NCI-H2081 (cell line): ENCODE measurements around the gene JMJD6.
A peak's percentile ranks its signal among the peaks of the same experiment; 100 is the strongest.
"Not testable (repeated sequence)": the region's sequence is repeated elsewhere in the genome, so short reads cannot be mapped to it uniquely, and the experiment has no call there.

ENCODE experiments used
- DNase-seq, 2 experiments: peaks; one replicate each; lab custom pipeline; 2025; lab: John Stamatoyannopoulos, UW

JMJD6 gene

GRCh38 chr17:76716146-76716838, 10.1 kb downstream of the JMJD6 start:
- no peak for DNase-seq

DNA sequence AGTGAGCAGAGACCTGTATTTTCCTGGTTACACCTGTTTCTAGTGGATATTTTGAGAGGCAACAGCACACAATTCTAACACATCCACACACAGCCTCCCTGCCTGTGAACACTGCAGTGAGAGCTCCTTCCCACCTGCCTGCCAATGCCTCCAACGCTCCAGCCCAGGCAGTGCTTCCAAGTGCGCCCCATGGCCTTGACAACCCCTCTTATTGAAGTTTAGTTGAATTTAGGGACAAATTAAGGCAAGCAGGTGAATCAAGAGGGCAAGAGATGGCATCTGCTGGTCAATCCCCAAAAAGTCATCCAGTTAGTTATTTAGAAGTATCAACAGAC, 10.9 kb downstream of the JMJD6 start:
- DNase-seq, result no peak

DNA sequence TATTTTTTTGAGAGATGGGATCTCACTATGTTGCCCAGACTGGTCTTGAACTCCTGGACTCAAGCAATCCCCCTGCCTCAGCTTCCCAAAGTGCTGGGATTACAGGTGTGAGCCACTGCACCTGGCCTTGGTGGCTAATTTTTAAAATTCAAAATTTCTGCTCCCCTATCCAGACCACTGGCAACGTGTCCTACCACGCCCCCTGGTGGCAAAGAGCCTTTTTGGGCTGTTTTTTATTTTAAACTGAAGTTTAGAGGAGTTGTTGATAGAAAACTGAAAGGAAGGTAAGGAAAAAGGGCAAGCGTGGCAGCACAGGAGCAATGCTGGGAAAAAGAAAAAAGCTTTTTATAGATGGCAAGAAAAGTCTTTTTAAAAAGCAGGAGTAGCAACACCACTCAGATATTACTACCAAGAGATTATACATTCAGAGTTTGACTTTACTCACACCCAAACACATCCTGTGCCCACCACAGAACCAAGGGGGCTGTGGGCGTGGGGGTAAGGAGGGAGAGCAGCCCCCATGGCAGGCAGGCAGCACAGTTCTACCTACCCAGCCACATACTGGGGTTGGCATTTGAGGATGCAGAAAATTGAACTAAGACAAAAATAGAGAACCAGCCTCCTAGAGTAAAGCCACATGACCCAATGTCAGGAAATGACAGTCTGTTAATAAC, 11.4 kb downstream of the JMJD6 start:
- DNase-seq, result peak; percentile 56

DNA sequence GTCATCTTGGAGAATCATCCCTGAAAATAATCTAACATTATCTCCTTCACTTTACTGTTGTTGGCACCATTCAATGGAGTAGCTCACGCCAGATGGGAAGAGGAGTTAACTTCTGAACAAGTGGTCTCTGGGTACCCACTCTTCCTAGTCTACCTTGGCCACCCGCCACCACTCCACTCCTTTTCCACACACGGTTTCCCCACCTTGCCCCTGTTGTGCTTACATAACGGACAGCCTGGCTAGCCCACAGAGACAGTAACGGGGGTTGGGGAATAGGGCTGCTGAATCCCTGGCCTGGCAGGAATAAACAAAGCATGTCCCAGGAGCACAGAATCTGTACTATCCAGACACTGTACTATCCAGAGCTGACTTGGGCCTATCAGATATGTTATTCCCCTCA, 12.1 kb downstream of the JMJD6 start:
- no peak for DNase-seq

GRCh38 chr17:76713765-76714164, 12.6 kb downstream of the JMJD6 start:
- no peak for DNase-seq

DNA sequence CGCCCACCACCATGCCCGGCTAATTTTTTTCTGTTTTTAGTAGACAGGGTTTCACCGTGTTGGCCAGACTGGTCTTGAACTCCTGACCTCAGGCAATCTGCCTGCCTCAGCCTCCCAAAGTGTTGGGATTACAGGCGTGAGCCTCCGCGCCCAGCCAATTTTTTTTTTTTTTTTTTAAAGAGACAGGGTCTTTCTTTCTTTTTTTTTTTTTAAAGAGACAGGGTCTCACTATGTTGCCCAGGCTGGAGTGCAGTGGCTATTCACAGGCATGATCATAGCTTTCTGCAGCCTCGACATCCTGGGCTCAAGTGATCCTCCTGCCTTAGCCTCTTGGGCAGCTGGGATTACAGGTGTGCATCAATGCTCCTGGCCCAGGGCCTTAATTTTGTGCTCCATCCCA, 14.1 kb downstream of the JMJD6 start:
- not testable (repeated sequence) for DNase-seq

DNA sequence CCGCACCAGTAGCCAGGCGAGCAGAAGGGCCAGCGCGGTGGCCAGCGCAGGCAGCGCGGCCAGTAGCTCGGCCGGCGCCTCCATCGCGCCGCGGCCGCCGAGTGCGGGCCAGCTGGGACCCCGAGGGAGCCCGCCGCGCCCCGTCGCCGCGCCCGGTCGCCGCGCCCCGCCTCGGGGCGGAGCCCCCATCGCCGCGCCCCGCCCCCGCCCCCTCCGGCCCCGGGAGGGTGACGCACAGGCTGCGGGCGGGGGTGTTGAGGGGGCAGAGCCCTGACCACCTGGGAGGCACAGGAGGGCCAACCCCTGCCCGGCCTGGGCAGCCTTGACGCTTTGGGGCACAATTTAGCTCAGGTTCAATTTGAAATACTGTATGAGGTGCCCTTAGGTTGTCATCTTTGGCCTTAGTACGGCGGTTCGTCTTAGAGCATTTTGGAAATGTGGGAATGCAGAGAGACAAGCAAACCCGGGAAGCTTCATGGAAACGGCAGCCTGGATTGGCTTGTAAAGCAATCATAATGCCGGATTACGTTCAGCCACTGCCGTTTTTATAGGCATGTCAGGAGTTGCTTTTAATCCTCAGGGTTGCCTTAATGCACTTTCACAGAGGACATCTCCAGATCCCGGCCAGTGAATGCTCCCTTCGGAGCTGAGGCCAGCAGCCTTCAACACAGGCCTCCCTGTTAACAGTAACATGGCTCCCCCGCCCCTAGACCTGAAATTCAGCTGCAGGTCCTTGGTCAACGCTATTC, 15.4 kb downstream of the JMJD6 start, which contains the start of gene MXRA7:
Gene MXRA7 (minus strand): TSS at position 103 of the 749 bp plus-strand sequence. CDS start 19 bp downstream, at position 84.
- peak; percentile 42 to 59 for DNase-seq

- not testable (repeated sequence) for DNase-seq
These were observed 16.2 kb downstream of the JMJD6 start for GRCh38 chr17:76709951-76710862.

- no peak for DNase-seq
These were observed 17.1 kb downstream of the JMJD6 start for GRCh38 chr17:76709077-76709950.

DNA sequence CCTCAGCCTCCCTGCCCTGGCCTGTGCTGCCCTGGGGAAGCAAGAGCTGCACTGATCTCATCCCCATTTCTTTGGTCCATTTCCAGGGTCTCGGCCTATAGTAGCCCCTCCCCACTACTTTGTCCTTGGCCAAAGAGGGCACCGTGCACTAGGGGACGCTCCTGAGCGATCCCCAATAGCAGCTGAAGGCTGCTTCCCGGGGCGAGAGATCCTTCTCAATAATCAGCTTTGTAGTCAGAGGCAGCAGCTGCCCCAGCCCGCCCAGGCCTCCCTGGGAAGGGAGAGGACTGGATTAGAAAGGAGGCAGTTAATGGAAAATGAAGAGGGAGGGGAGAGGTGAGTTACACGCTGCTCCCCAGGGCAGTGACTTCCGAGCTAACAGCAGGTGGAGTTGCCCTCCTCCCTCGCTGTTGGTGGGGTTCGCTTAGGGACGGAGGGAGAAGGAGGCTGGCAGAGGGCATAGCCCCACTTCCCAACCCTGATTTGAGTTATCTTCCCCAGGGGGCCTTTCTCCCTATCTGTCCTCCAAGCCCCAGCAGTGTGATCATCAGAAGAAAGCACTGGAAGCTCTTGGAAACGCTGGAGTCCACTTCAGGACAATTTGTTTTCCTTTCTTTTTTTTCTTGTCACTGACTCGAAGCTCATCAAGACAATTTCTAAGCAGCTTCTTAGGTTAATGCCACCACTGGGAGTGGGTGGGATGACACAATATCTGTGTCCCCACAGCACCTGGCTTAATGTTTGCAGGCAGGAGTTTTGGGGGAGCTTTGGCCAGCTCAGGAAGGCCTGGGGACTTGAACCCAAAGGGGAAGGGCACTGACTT, 18.2 kb downstream of the JMJD6 start:
- DNase-seq, result no peak

- no peak for DNase-seq
These were observed 19.6 kb downstream of the JMJD6 start for GRCh38 chr17:76706817-76707216.

DNA sequence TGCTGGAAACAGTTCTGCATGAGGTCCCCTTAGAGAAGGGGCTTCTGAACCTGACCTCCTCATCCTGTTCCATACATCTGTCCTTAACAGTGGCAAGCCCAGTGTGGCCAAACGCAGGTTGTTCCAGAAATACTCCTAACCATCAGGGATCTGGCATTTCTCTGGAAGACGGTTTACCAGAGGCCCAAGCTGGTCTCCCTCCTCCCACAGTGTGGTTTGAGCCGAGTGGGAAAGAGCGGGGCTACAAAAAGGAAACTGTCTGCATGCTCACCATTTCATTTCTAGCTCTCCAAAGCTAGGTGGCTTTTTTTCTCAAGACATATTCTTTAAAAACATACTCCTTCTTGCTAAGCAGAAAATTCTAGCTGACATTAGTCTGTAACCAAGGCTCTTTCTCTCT, 21.6 kb downstream of the JMJD6 start:
- no peak for DNase-seq

- no peak for DNase-seq
These were observed 23.3 kb downstream of the JMJD6 start for GRCh38 chr17:76702941-76703637.

DNA sequence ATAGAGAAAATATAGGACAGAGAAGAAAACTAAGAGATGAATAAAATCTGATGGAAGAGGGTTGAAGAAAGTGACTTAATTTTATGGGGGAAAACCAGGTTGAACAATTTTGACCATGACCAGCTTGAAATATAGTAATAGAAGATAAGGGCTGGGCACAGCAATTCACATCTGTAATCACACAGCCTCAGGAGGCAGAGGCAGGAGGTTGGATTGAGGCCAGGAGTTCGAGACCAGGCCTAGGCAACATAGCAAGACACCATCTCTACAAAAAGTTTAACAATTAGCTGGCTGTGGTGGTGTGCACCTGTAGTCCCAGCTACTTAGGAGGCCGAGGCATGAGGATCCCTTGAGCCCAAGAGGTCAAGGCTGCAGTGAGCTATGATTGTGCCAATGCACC, 24.3 kb downstream of the JMJD6 start:
- no peak for DNase-seq

DNA sequence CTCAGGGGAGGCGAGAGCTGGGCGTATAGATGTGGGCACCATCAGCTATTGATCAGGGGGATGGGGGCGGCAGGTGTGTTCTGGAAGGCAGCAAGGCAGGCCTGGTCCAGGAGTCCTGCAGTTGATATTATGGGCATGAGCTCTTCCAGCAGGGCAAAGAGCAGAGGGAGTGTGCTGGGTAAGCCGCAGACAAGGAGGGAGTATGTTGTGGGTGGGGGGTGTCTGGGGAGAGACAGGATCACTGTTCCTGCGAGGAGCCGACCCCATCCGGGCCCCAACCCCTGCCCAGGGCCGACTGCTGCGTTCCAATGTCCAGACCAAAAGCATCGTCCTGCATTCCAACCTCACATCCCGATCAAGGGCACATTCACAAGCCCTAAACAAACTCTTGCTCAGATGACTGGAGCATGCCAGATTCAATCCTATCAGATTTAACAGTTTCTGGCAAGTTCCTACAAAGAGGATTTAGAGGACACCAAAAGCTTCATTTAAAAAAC, 24.9 kb downstream of the JMJD6 start:
- DNase-seq, result no peak

- peak in 1 of 2 experiments; percentile 23 for DNase-seq
These were observed 25.6 kb downstream of the JMJD6 start for GRCh38 chr17:76700617-76701470.

DNA sequence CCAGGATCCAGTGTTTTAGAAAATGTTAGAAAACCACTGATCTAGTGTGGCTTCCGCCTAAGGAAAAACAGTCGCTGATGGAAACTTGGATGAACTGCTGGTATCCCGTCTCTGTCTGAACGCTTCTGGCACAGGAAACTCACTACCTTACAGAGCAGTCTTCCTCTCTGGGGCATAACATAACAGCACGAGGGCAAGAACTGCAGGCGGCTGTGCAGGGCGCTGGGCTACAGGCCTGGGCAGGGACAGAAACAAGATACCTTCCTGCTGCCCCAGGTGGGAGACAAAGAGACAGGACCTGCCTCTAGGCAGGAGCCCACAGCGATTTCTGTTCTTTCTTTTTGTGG, 26.2 kb downstream of the JMJD6 start:
- no peak for DNase-seq

GRCh38 chr17:76698466-76698977, 27.9 kb downstream of the JMJD6 start:
- not testable (repeated sequence) for DNase-seq
